ENCODE results near the gene ESR1. TPM values are rescaled to one million over a fixed set of nuclear protein-coding genes. Genes with fewer than 3 reads are reported as not detected.
A peak's percentile ranks its signal among the peaks of the same experiment; 100 is the strongest.
"Not testable (repeated sequence)": the region's sequence is repeated elsewhere in the genome, so short reads cannot be mapped to it uniquely, and the experiment has no call there.

The ESR1 gene
- total and polyA plus RNA-seq, 4 experiments from 2014 or later: 0.67 to 6.8 (median 2.4) TPM

DNA sequence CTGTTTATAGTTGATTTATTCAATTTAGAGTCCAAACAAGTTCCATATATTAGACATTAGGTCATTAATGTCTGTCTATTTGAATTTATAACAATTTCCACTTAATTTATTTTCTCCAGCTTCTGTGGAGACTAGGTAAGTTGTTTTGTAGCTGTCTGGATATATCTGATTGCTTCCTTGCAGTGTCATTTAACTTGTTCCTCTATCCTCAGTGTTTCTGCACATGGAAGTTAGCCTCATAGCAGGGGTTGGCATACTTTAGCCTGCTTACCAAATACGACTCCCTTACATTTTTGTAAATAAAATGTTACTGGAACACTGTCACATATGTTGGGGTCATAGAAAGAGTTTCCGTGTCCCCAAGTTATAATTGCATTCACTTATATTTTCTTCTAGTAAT, 216.1 kb downstream of the ESR1 start:
- Histone ChIP-seq H3K27ac (ENCODE audit: low read depth, low read length) (no peak overlapping the region), H3K4me3 (ENCODE audit: low read length in 2 of 2) (no peak overlapping the region), H3K9me3 (ENCODE audit: control insufficient read depth in 1 of 2, low read length in 2 of 2) (no peaks in the 10 kb centered on the region), H3K36me3 (ENCODE audit: insufficient read depth, low read length) (no peaks in the 10 kb centered on the region), H3K4me1 (ENCODE audit: insufficient read depth, low read length) (peaks cover 10% of the 10 kb centered on the region), H3K27me3 (ENCODE audit: insufficient read depth, low read length) (no peaks in the 10 kb centered on the region)
- intact Hi-C loops (cut with micrococcal nuclease): no loop called here
- no peaks in the 10 kb centered on the region for H3K27me3 Mint-ChIP-seq
- ChIA-PET POLR2A (ENCODE audit: partially characterized antibody) (no interaction called here), CTCF (ENCODE audit: partially characterized antibody) (interaction anchor here (0.9 kb wide), 1 partner anchor 14 kb away, joined by 5 read pairs; no protein-coding TSS in a partner anchor)
- H3K36me3 Mint-ChIP-seq: peaks cover 0 to 17% of the 10 kb centered on the region in 2 donors
- no peak overlapping the region for H3K27ac Mint-ChIP-seq
- peaks cover 0 to 13% (median 7%) of the 10 kb centered on the region in 8 donors for H3K9me3 Mint-ChIP-seq
- no peak for DNase-seq
- H3K4me1 Mint-ChIP-seq: peaks cover 0 to 11% (median 4%) of the 10 kb centered on the region in 4 donors
- no peak overlapping the region for H3K4me3 Mint-ChIP-seq

- peaks cover 2 to 16% (median 7%) of the 10 kb centered on the region in 8 donors for H3K9me3 Mint-ChIP-seq
- no peaks in the 10 kb centered on the region for H3K27me3 Mint-ChIP-seq
- Histone ChIP-seq H3K27me3 (ENCODE audit: insufficient read depth, low read length) (no peaks in the 10 kb centered on the region), H3K27ac (ENCODE audit: low read depth, low read length) (no peak overlapping the region), H3K4me1 (ENCODE audit: insufficient read depth, low read length) (peaks cover 10% of the 10 kb centered on the region), H3K4me3 (ENCODE audit: low read length in 2 of 2) (no peak overlapping the region), H3K9me3 (ENCODE audit: control insufficient read depth in 1 of 2, low read length in 2 of 2) (no peaks in the 10 kb centered on the region), H3K36me3 (ENCODE audit: insufficient read depth, low read length) (no peaks in the 10 kb centered on the region)
- POLR2A ChIA-PET (ENCODE audit: partially characterized antibody): no interaction called here
- CTCF ChIA-PET (ENCODE audit: partially characterized antibody): interaction anchor here (0.7 kb wide), 2 partner anchors 23 to 336 kb away, joined by 3 to 4 read pairs; no protein-coding TSS in a partner anchor
- peak overlapping the region; percentile 49 to 70 (median 56) for H3K4me3 Mint-ChIP-seq
- peak overlapping the region in 4 of 7 donors; percentile 7 to 60 (median 20) for H3K27ac Mint-ChIP-seq
- DNase-seq: no peak
- peaks cover 0 to 11% (median 4%) of the 10 kb centered on the region in 4 donors for H3K4me1 Mint-ChIP-seq
- intact Hi-C loops (cut with micrococcal nuclease): no loop called here
- peaks cover 0 to 17% of the 10 kb centered on the region in 2 donors for H3K36me3 Mint-ChIP-seq
Observed at GRCh38 chr6:152026291-152026690, 218.8 kb downstream of the ESR1 start.

- H3K4me1 ChIP-seq (ENCODE audit: insufficient read depth, low read length); H3K36me3 ChIP-seq (ENCODE audit: insufficient read depth, low read length); intact Hi-C loops (cut with micrococcal nuclease); H3K27ac ChIP-seq (ENCODE audit: low read depth, low read length); H3K27ac Mint-ChIP-seq; H3K4me3 ChIP-seq (ENCODE audit: low read length in 2 of 2); H3K27me3 Mint-ChIP-seq; CTCF ChIA-PET (ENCODE audit: partially characterized antibody); H3K27me3 ChIP-seq (ENCODE audit: insufficient read depth, low read length); POLR2A ChIA-PET (ENCODE audit: partially characterized antibody); H3K9me3 ChIP-seq (ENCODE audit: control insufficient read depth in 1 of 2, low read length in 2 of 2); DNase-seq: not testable (repeated sequence)
- H3K9me3 Mint-ChIP-seq: peaks cover 2 to 16% (median 7%) of the 10 kb centered on the region in 8 donors
- H3K36me3 Mint-ChIP-seq: peaks cover 0 to 17% of the 10 kb centered on the region in 2 donors
- peak overlapping the region in 4 of 8 donors; percentile 22 to 59 (median 39) for H3K4me3 Mint-ChIP-seq
- peaks cover 0 to 11% (median 4%) of the 10 kb centered on the region in 4 donors for H3K4me1 Mint-ChIP-seq
Observed at GRCh38 chr6:152026744-152027143, 219.3 kb downstream of the ESR1 start.

GRCh38 chr6:152033765-152034164, 226.3 kb downstream of the ESR1 start:
- H3K27me3 ChIP-seq (ENCODE audit: insufficient read depth, low read length); CTCF ChIA-PET (ENCODE audit: partially characterized antibody); H3K4me3 Mint-ChIP-seq; H3K36me3 Mint-ChIP-seq; H3K4me1 ChIP-seq (ENCODE audit: insufficient read depth, low read length); H3K4me3 ChIP-seq (ENCODE audit: low read length in 2 of 2); H3K4me1 Mint-ChIP-seq; POLR2A ChIA-PET (ENCODE audit: partially characterized antibody); H3K27ac Mint-ChIP-seq; intact Hi-C loops (cut with micrococcal nuclease); H3K36me3 ChIP-seq (ENCODE audit: insufficient read depth, low read length); DNase-seq; H3K27me3 Mint-ChIP-seq; H3K27ac ChIP-seq (ENCODE audit: low read depth, low read length); H3K9me3 ChIP-seq (ENCODE audit: control insufficient read depth in 1 of 2, low read length in 2 of 2): not testable (repeated sequence)
- peaks cover 0 to 17% (median 6%) of the 10 kb centered on the region in 8 donors for H3K9me3 Mint-ChIP-seq

DNA sequence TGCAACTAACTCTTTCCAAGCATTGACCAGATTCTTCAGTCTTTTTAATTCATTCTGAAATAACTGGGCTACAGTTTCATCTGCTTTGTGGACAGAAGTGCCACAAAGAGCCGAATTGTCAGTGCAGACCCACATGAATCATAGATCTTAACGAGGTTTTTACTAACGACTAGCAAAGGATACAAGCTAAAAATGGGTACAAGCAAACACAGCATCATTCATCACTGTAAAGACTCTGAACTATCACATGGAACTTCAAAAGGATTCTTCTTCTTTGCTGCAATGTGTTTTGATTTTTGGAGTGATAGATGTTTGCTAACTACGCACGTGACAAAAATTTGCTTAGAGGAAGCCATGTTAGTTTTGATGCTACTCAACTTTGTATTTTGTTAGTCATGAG, 227.1 kb downstream of the ESR1 start:
- no peaks in the 10 kb centered on the region for H3K4me1 Mint-ChIP-seq
- Histone ChIP-seq H3K27ac (ENCODE audit: low read depth, low read length) (no peak overlapping the region), H3K27me3 (ENCODE audit: insufficient read depth, low read length) (no peaks in the 10 kb centered on the region), H3K9me3 (ENCODE audit: control insufficient read depth in 1 of 2, low read length in 2 of 2) (no peaks in the 10 kb centered on the region), H3K4me1 (ENCODE audit: insufficient read depth, low read length) (no peaks in the 10 kb centered on the region), H3K36me3 (ENCODE audit: insufficient read depth, low read length) (no peaks in the 10 kb centered on the region), H3K4me3 (ENCODE audit: low read length in 2 of 2) (no peak overlapping the region)
- intact Hi-C loops (cut with micrococcal nuclease): no loop called here
- ChIA-PET CTCF (ENCODE audit: partially characterized antibody) (no interaction called here), POLR2A (ENCODE audit: partially characterized antibody) (no interaction called here)
- H3K36me3 Mint-ChIP-seq: no peaks in the 10 kb centered on the region
- no peak for DNase-seq
- no peak overlapping the region for H3K4me3 Mint-ChIP-seq
- H3K27me3 Mint-ChIP-seq: no peaks in the 10 kb centered on the region
- H3K27ac Mint-ChIP-seq: no peak overlapping the region
- H3K9me3 Mint-ChIP-seq: peaks cover 0 to 17% (median 6%) of the 10 kb centered on the region in 8 donors

- intact Hi-C loops (cut with micrococcal nuclease): no loop called here
- H3K27me3 ChIP-seq (ENCODE audit: insufficient read depth, low read length): no peaks in the 10 kb centered on the region
- ChIA-PET POLR2A (ENCODE audit: partially characterized antibody) (no interaction called here), CTCF (ENCODE audit: partially characterized antibody) (no interaction called here)
- DNase-seq: no peak
- no peaks in the 10 kb centered on the region for H3K36me3 ChIP-seq (ENCODE audit: insufficient read depth, low read length)
- no peak overlapping the region for H3K4me3 Mint-ChIP-seq
- H3K4me1 Mint-ChIP-seq: no peaks in the 10 kb centered on the region
- H3K27ac ChIP-seq (ENCODE audit: low read depth, low read length): no peak overlapping the region
- no peaks in the 10 kb centered on the region for H3K9me3 ChIP-seq (ENCODE audit: control insufficient read depth in 1 of 2, low read length in 2 of 2)
- H3K4me1 ChIP-seq (ENCODE audit: insufficient read depth, low read length): no peaks in the 10 kb centered on the region
- H3K9me3 Mint-ChIP-seq: peaks cover 0 to 7% (median under 1%) of the 10 kb centered on the region in 8 donors
- no peak overlapping the region for H3K27ac Mint-ChIP-seq
- H3K4me3 ChIP-seq (ENCODE audit: low read length in 2 of 2): no peak overlapping the region
- H3K36me3 Mint-ChIP-seq: peaks cover 1 to 5% of the 10 kb centered on the region in 2 donors
- H3K27me3 Mint-ChIP-seq: peaks cover 0 to 4% of the 10 kb centered on the region in 2 donors
Observed at GRCh38 chr6:152046118-152046517, 238.6 kb downstream of the ESR1 start.

DNA sequence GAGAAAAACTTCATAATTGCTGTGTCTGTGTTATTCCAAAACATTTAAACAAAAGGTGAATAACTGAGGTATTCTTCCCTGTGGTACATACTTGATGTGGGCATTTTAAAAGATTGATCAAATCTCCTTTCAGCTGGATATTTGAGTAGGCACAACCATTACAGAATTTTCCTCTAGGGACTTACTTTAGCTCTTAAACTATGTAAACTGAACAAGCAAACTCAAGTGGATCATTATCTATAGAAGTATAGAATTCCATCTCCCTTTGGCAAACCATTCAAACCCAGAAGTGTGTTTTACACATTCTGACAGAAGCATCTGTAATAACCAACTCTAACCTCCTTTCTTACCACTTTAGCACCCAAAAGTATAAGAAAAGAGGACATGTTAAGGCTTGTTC, 241.4 kb downstream of the ESR1 start:
- DNase-seq: no peak
- ChIA-PET CTCF (ENCODE audit: partially characterized antibody) (no interaction called here), POLR2A (ENCODE audit: partially characterized antibody) (no interaction called here)
- no peak overlapping the region for H3K4me3 Mint-ChIP-seq
- H3K9me3 ChIP-seq (ENCODE audit: control insufficient read depth in 1 of 2, low read length in 2 of 2): no peaks in the 10 kb centered on the region
- peaks cover 0 to 4% of the 10 kb centered on the region in 2 donors for H3K27me3 Mint-ChIP-seq
- H3K36me3 ChIP-seq (ENCODE audit: insufficient read depth, low read length): no peaks in the 10 kb centered on the region
- no peaks in the 10 kb centered on the region for H3K4me1 ChIP-seq (ENCODE audit: insufficient read depth, low read length)
- H3K4me3 ChIP-seq (ENCODE audit: low read length in 2 of 2): no peak overlapping the region
- H3K27me3 ChIP-seq (ENCODE audit: insufficient read depth, low read length): no peaks in the 10 kb centered on the region
- no peaks in the 10 kb centered on the region for H3K4me1 Mint-ChIP-seq
- H3K36me3 Mint-ChIP-seq: no peaks in the 10 kb centered on the region
- H3K9me3 Mint-ChIP-seq: peaks cover 0 to 1% (median 0%) of the 10 kb centered on the region in 8 donors
- H3K27ac ChIP-seq (ENCODE audit: low read depth, low read length): no peak overlapping the region
- intact Hi-C loops (cut with micrococcal nuclease): no loop called here
- no peak overlapping the region for H3K27ac Mint-ChIP-seq

GRCh38 chr6:152049502-152049901, 242.0 kb downstream of the ESR1 start:
- Histone ChIP-seq H3K27me3 (ENCODE audit: insufficient read depth, low read length) (no peaks in the 10 kb centered on the region), H3K4me3 (ENCODE audit: low read length in 2 of 2) (no peak overlapping the region), H3K36me3 (ENCODE audit: insufficient read depth, low read length) (no peaks in the 10 kb centered on the region), H3K4me1 (ENCODE audit: insufficient read depth, low read length) (no peaks in the 10 kb centered on the region), H3K9me3 (ENCODE audit: control insufficient read depth in 1 of 2, low read length in 2 of 2) (no peaks in the 10 kb centered on the region), H3K27ac (ENCODE audit: low read depth, low read length) (no peak overlapping the region)
- ChIA-PET CTCF (ENCODE audit: partially characterized antibody) (no interaction called here), POLR2A (ENCODE audit: partially characterized antibody) (no interaction called here)
- no peaks in the 10 kb centered on the region for H3K4me1 Mint-ChIP-seq
- no peak for DNase-seq
- intact Hi-C loops (cut with micrococcal nuclease): no loop called here
- no peak overlapping the region for H3K4me3 Mint-ChIP-seq
- H3K9me3 Mint-ChIP-seq: peaks cover 0 to 1% (median 0%) of the 10 kb centered on the region in 8 donors
- no peaks in the 10 kb centered on the region for H3K36me3 Mint-ChIP-seq
- H3K27ac Mint-ChIP-seq: no peak overlapping the region
- H3K27me3 Mint-ChIP-seq: peaks cover 0 to 4% of the 10 kb centered on the region in 2 donors
